Measurements from ENCODE around the gene CDR2L. TPM values are rescaled to one million over a fixed set of nuclear protein-coding genes. Genes with fewer than 3 reads are reported as not detected.

The CDR2L gene
- polyA plus RNA-seq, 1 experiment = 19.6 TPM

- no peak for TF ChIP-seq CTCF (IDR thresholded peaks at IDR 0.05; ENCODE audit: insufficient read depth, low read depth, low read length)
- Histone ChIP-seq H3K36me3 (ENCODE audit: control insufficient read depth, insufficient read depth, low read length) (no peaks in the 10 kb centered on the region), H3K4me3 (ENCODE audit: low read depth, low read length) (no peak overlapping the region), H3K27me3 (ENCODE audit: control insufficient read depth, insufficient read depth, low read length) (no peaks in the 10 kb centered on the region)
- ChIA-PET POLR2A (no interaction called here), CTCF (interaction anchor here (0.6 to 4.8 kb wide), 6 partner anchors 10 to 53 kb away, joined by 3 to 52 read pairs (median 6); no protein-coding TSS in a partner anchor)
- DNase-seq (ENCODE audit: low read depth) = no peak
Measured at GRCh38 chr17:75010683-75011400, 23.4 kb downstream of the CDR2L start.

- TF ChIP-seq CTCF (IDR thresholded peaks at IDR 0.05; ENCODE audit: insufficient read depth, low read depth, low read length) = no peak
- ChIA-PET POLR2A (interaction anchor here (0.8 kb wide), 1 partner anchor 29 kb away, joined by 3 read pairs; no protein-coding TSS in a partner anchor), CTCF (interaction anchor here (0.6 to 4.8 kb wide), 15 partner anchors 11 to 190 kb away, joined by 3 to 52 read pairs (median 4); partner anchors contain the start of genes CDR2L and HID1)
- no peak for DNase-seq (ENCODE audit: low read depth)
- Histone ChIP-seq H3K4me3 (ENCODE audit: low read depth, low read length) (peak overlapping the region; percentile 69), H3K36me3 (ENCODE audit: control insufficient read depth, insufficient read depth, low read length) (no peaks in the 10 kb centered on the region), H3K27me3 (ENCODE audit: control insufficient read depth, insufficient read depth, low read length) (no peaks in the 10 kb centered on the region)
Measured at GRCh38 chr17:75011401-75012095, 24.1 kb downstream of the CDR2L start.

- Histone ChIP-seq H3K27me3 (ENCODE audit: control insufficient read depth, insufficient read depth, low read length) (no peaks in the 10 kb centered on the region), H3K36me3 (ENCODE audit: control insufficient read depth, insufficient read depth, low read length) (no peaks in the 10 kb centered on the region), H3K4me3 (ENCODE audit: low read depth, low read length) (peak overlapping the region; percentile 69)
- POLR2A ChIA-PET = interaction anchor here (0.8 kb wide), 1 partner anchor 29 kb away, joined by 3 read pairs; no protein-coding TSS in a partner anchor
- no peak for DNase-seq (ENCODE audit: low read depth)
- CTCF ChIA-PET = interaction anchor here (0.7 to 4.8 kb wide), 16 partner anchors 11 to 190 kb away, joined by 3 to 52 read pairs (median 4); partner anchors contain the start of genes CDR2L and HID1
- TF ChIP-seq CTCF (IDR thresholded peaks at IDR 0.05; ENCODE audit: insufficient read depth, low read depth, low read length) = no peak
Measured at GRCh38 chr17:75012096-75012345, 24.6 kb downstream of the CDR2L start.

GRCh38 chr17:75012346-75013091, 25.1 kb downstream of the CDR2L start, which contains the start of gene MRPL58:
Gene MRPL58, plus strand, starts transcription at chr17:75012670. Its CDS starts 17 bp downstream, at chr17:75012687.
- Histone ChIP-seq H3K27me3 (ENCODE audit: control insufficient read depth, insufficient read depth, low read length) (no peaks in the 10 kb centered on the region), H3K4me3 (ENCODE audit: low read depth, low read length) (peak within 1 kb of the TSS; percentile 69), H3K36me3 (ENCODE audit: control insufficient read depth, insufficient read depth, low read length) (no peaks in the 10 kb centered on the region)
- peak; percentile 72 for TF ChIP-seq CTCF (IDR thresholded peaks at IDR 0.05; ENCODE audit: insufficient read depth, low read depth, low read length)
- POLR2A ChIA-PET = interaction anchor here (0.8 kb wide), 1 partner anchor 30 kb away, joined by 3 read pairs; no protein-coding TSS in a partner anchor
- DNase-seq (ENCODE audit: low read depth) = no peak
- CTCF ChIA-PET = interaction anchor here (0.7 to 4.8 kb wide), 18 partner anchors 12 to 189 kb away, joined by 3 to 52 read pairs (median 5); partner anchors contain the start of genes CDR2L and HID1

All from BJ (cell line).